PFSK-1 (cell line): Measurements from ENCODE around the gene SFTPB.

Source experiments
- FOXP2 ChIP-seq: optimal IDR thresholded peaks from 2 replicates; pipeline ENCODE3; 2011; ENCODE audit warnings: borderline replicate concordance, control low read depth, inconsistent platforms; ENCODE audit not compliant: insufficient read depth; ENCODE audit errors: extremely low read length, extremely low read depth
- POLR2AphosphoS5 ChIP-seq: IDR thresholded peaks from 2 replicates; pipeline ENCODE4 v1.6.1; 2012; ENCODE audit warnings: low read depth, mild to moderate bottlenecking, control low read depth, low read length, moderate library complexity
- REST ChIP-seq, 2 experiments: IDR thresholded peaks; 2 replicates each; pipeline versions ENCODE4 v1.6.1 to v1.8.0; 2011 to 2012; ENCODE audit warnings: low read depth in 2 of 2, low read length in 2 of 2, control low read depth in 1 of 2, inconsistent platforms in 1 of 2, mild to moderate bottlenecking in 1 of 2, moderate library complexity in 1 of 2; ENCODE audit not compliant: insufficient read depth in 1 of 2
- SIN3A ChIP-seq: IDR thresholded peaks from 2 replicates; pipeline ENCODE4 v1.6.1; 2012; ENCODE audit warnings: mild to moderate bottlenecking, low read length, moderate library complexity, borderline replicate concordance; ENCODE audit not compliant: insufficient read depth
- TAF1 ChIP-seq: IDR thresholded peaks from 2 replicates; pipeline ENCODE4 v1.6.1; 2012; ENCODE audit warnings: low read length, control low read depth, borderline replicate concordance; ENCODE audit not compliant: insufficient read depth

Gene SFTPB

GRCh38 chr2:85611705-85612587 is 56.1 kb downstream of the SFTPB start, which contains the start of gene C2orf68:
TSS of gene C2orf68 (minus strand) at chr2:85612066. CDS start at chr2:85611984, 82 bp downstream.
- TF ChIP-seq POLR2AphosphoS5 (peak; percentile 91), TAF1 (peak; percentile 85; the same call in 1 of the 2 replicates), SIN3A (no peak), FOXP2 (peak; percentile 78), REST (IDR thresholded peaks at IDR 0.05; ENCODE audit: insufficient read depth in 1 of 2, low read depth in 2 of 2, low read length in 2 of 2) (no peak)

- no peak for TF ChIP-seq SIN3A
- TF ChIP-seq REST (IDR thresholded peaks at IDR 0.05; ENCODE audit: insufficient read depth in 1 of 2, low read depth in 2 of 2, low read length in 2 of 2) = no peak
- no peak for TF ChIP-seq POLR2AphosphoS5
- no peak for TF ChIP-seq FOXP2
- TF ChIP-seq TAF1 = no peak
Measured at GRCh38 chr2:85611217-85611704, 56.7 kb downstream of the SFTPB start.
